GM21825 (cell line): ENCODE results near the gene PKM.
"Not testable (repeated sequence)": the region's sequence is repeated elsewhere in the genome, so short reads cannot be mapped to it uniquely, and the experiment has no call there.

Source experiments
- ATAC-seq: cut with Tn5 transposase; IDR thresholded peaks from one replicate; pipeline ENCODE4 v1.9.1; 2021; ENCODE audit warnings: mild to moderate bottlenecking, moderate library complexity; ENCODE audit not compliant: unreplicated experiment

Gene PKM

GRCh38 chr15:72179950-72180581 is 50.9 kb downstream of the PKM start:
- no peak for ATAC-seq

DNA sequence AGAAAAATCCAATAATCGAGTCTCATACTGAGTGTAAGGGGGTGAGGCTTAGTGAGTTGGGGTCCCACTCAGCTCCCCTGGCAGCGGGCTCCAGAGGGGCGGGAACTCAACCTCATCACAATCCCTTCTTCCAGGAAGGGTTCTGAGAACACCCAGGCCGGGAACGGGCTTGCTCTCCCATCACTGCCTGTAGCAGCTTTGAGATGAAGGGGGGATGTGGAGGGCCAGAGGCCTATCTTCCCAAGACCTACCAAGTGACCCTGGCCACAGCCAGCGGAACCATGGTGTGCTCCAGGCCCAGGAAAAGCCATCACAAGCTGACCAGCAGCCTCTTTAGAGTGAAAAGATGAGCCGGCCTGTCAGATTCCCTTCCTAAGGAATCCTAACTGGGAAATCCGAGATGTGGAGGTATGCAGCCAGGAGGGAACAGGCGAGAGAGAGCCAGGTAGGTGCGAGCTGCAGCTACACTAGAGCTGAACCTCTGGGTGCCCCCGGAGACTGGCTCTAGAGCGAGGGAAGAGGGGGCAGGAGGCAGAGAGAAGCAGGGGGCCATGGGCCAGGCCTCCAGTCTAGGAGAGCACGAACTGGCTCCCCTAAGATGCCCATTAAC is 51.9 kb downstream of the PKM start:
- ATAC-seq: no peak

DNA sequence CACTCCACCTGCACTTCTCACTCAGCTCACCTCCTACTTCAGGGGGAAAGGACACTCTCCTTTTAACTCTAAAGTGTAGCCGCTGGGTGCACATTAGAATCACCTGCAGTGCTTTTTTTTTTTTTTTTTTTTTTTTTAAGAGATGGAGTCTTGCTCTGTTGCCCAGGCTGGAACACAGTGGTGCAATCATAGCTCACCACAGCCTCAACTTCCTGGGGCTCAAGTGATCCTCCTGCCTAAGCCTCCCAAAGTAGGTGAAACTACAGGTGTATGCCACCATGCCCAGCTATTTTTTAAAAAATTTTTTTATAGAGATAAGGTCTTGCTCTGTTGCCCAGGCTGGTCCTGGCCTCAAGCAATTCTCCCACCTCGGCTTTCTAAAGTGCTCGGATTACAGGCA is 54.2 kb downstream of the PKM start:
- no peak for ATAC-seq

DNA sequence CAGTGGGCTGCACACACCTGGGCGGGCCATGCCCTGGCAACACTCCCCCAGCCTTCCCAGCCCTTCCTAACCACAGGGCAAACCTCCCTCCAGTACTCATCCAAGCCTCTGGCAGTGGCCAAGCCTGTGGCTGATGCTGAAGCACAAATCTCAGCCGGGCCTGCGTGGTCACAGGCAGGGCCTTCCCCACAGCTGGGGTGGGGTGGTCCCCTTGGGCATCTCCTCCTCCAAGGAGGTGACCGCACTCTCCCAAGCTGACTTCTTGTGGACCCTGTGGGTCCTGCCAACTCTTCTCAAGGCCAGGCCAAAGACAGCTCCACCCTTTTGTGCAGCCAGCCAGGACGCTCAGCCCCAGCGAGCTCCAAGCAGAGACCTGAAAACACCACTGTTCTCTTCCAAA is 54.8 kb downstream of the PKM start:
- ATAC-seq: no peak

DNA sequence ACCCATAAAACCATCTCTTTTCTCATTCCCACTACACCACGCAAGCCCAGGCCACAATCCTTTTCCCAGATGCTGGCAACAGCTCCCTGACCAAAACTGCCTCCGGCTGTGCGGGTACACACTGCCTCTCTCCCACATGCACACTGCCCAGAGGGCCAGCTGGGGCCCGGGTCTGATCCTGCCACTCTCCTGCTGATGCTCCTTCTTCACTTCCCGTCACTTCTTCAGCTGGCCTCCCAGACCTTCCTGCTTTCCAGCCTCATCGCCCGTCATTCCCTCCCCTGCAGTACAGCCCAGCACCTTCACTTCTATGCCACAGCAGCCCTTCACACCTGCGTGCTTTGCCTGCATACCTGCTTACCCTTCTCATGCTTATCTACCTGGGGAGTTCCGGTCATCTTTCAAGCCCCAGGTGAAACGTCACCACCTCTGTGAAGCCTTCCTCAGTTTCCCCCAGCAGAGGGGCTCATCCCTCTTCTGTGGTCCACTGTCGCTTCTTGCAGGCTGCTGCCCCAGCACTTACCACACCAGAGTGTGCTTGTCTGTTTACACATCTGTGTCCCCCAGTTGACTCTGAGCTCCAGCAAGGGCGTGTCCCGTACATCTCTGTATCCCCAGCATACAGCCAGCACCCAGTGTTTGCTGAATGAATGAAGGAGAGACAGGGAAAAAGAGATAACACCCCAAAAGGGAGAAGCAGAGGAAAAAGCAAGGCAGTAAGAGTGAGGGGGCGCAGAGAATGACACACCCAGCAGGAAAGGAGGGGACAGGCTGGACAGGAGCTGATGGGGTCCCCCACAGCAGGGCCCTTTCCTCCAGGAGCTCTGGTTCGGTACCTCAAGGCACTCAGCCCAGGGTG is 55.6 kb downstream of the PKM start:
- ATAC-seq: no peak

GRCh38 chr15:72174551-72175165 is 56.3 kb downstream of the PKM start:
- no peak for ATAC-seq

GRCh38 chr15:72173864-72174550 is 57.0 kb downstream of the PKM start:
- no peak for ATAC-seq

GRCh38 chr15:72173401-72173800 is 57.6 kb downstream of the PKM start:
- ATAC-seq: no peak

GRCh38 chr15:72172796-72173195 is 58.2 kb downstream of the PKM start:
- ATAC-seq: no peak

DNA sequence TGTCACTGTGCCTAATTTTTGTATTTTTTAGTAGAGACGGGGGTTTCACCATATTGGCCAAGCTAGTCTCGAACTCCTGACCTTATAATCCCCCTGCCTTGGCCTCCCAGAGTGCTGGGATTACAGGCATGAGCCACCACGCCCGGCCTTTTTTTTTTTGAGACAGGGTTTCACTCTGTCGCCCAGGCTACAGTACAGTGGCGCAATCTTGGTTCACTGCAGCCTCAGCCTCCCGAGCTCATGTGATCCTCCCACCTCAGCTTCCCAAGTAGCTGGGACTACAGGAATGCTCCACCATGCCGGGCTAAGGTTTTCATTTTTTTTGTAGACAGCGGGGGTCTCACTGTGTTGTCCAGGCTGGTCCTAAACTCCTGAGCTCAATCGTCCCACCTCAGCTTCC is 59.0 kb downstream of the PKM start:
- ATAC-seq: not testable (repeated sequence)

DNA sequence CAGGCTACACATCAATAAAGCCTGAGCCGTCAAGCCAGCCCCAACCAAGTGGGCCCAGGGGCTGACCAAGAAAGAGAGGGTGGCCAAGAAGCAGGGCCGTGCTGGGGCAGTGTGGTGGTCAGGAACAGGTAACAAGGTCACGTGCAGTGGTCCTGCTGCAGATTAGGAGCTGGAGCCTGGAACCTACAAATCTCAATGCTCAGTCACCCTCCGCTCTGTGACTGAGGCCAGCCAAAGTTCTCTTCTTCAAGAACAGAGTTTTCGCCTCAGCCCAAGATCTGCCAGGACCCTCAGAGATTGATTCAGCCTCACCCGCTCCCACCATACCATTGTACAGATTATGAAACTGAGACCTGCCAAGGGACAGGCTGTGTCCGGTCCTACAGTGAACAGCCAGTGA is 60.3 kb downstream of the PKM start:
- no peak for ATAC-seq

DNA sequence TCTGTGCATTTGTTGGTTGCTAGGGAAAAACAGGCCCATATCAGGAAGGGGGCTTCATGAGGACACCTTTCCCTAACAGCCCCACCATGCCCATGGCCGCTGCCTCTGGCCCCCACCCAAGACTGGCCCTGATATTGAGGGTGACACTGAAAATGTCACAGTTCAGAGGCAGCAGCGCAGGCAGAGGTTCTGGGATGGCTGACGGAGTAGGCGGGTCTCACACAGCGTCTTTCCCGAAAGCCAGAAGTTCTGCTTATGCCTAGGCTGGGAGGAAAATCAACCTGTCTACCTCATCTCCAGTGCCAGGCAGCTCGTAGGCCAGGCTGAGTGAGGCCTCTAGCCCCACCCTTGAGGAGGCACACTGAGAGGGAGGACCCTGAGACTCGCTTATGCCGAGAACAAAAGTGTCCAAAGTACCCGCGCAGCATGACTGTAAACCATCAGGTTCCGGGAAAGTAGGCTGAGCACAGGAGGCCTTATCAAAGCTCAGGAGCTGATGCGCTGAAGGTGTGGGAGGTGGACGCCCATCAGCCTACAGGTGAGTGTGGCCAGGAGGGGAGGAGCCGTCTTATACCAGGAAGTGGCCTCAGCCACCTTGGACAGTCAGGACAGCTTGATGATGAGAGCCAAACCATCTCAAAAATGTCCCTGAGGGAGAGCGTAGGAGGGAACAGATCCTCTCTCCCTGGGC is 60.9 kb downstream of the PKM start:
- no peak for ATAC-seq

- no peak for ATAC-seq
Observed at GRCh38 chr15:72169236-72169920, 61.6 kb downstream of the PKM start.

DNA sequence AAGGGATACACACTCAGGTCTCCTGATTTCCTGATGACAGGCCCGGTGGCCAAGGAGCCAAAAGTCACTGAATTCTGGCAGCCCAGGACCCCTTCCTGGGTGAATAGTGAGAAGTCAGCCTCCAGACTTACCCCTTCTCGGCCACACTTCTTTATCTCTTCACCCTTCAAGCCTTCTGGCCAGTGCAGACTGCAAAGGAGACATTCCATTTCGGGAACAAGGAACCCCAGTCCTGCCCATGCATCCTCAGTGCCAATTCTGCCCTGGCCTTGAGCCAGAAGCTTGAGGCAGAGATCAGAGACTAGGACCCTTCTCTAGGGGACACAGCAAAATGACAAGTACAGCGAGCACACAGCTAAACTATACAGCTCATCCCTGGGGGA is 62.2 kb downstream of the PKM start:
- no peak for ATAC-seq

- no peak for ATAC-seq
Observed at GRCh38 chr15:72168131-72168807, 62.7 kb downstream of the PKM start.

DNA sequence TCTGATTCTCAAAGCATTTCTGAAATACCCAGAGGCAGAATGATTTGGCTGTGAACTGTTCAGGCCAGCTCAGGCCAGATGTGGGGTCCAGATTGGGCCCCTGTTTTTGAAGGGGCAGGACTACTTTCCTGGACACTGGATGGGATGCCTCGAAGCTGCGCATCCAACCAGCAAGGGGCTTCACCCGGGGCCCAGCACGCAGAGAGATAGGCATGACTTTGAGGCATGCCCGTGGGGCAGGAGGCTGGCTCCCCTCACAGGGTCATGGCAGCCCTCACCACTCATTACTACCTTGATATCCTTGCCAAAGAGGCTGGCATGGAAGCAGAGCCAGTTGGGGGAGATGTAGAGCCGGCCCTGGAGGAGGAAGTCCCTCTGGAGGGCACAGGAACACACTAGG is 63.5 kb downstream of the PKM start:
- ATAC-seq: no peak

DNA sequence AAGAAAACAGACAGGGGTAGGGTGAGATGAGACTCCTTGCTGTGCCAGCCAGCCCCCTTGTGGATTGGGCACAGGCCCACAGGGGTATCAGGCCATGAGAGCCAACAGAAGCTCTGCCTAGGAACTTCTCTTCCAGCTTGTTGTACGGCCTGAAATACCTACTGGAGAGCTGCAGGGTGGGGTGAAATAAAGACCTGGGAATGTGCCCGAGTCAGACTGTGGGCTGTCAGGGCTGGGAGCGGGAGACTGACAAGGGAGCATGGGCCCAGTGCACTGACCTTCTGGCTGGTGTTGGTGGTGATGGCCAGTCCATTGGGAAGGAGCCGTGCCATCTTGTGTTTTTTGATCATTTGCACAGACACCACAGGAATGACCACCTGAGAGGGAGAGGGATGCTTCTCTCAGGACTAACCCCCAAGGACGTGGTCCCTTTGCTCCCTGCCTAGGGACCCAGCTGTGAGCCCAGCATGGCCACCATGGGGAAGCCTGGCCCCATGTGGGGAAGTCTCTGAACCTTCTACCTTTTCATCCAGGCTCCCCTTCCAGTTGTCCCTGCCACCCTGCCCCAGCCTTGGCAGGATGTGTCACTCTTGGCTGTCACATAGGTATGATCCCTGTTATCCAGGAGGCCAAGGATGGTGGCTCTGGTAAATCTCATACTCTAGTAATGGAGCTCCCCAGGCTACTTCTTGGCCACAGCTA is 64.1 kb downstream of the PKM start:
- ATAC-seq: no peak

- ATAC-seq: no peak
Observed at GRCh38 chr15:72163719-72164118, 67.3 kb downstream of the PKM start.

GRCh38 chr15:72162569-72162968 is 68.4 kb downstream of the PKM start:
- ATAC-seq: no peak
